Psoas muscle (tissue), 8 donors: Measurements from ENCODE around the gene NLRX1. TPM values are rescaled to one million over a fixed set of nuclear protein-coding genes. Genes with fewer than 3 reads are reported as not detected.
A peak's percentile ranks its signal among the peaks of the same experiment; 100 is the strongest.

ENCODE experiments used
- ATAC-seq, 4 donors: fragments of 200-7000 bp; cut with Tn5 transposase; one replicate each; pipeline ENCODE4 v1.9.1; 2020; ENCODE audit warnings: moderate library complexity in 3 of 4, mild to moderate bottlenecking in 2 of 4
- DNase-seq, 2 donors: peaks; one replicate each; pipeline ENCODE4 v3.0.0-alpha.2; 2020
- H3K27ac ChIP-seq: fragments of 200-600 bp; one replicate; pipeline ENCODE4 v1.8.0; 2022
- H3K27me3 ChIP-seq, 3 donors: fragments of 200-600 bp in 1 of 3; one replicate each; pipeline versions ENCODE4 v1.6.1 to v1.8.0; 2013 to 2022; ENCODE audit warnings: low read length in 2 of 3, mild to moderate bottlenecking in 2 of 3, moderate library complexity in 1 of 3; ENCODE audit not compliant: insufficient read depth in 3 of 3
- H3K36me3 ChIP-seq, 2 donors: fragments of 200-600 bp in 1 of 2; one replicate each; pipeline versions ENCODE4 v1.6.1 to v1.8.0; 2013 to 2022; ENCODE audit warnings: low read depth in 1 of 2, mild to moderate bottlenecking in 1 of 2, moderate library complexity in 1 of 2; ENCODE audit not compliant: insufficient read depth in 1 of 2
- H3K4me1 ChIP-seq: fragments of 200-600 bp; one replicate; pipeline ENCODE4 v1.8.0; 2022
- H3K4me3 ChIP-seq: fragments of 200-600 bp; one replicate; pipeline ENCODE4 v1.8.0; 2022; ENCODE audit warnings: mild to moderate bottlenecking
- H3K9me3 ChIP-seq: fragments of 200-600 bp; one replicate; pipeline ENCODE4 v1.8.0; 2022
- CTCF ChIP-seq: fragments of 200-600 bp; IDR thresholded peaks from one replicate; pipeline ENCODE4 v1.8.0; 2022; ENCODE audit warnings: antibody characterized with exemption
- WGBS, 3 donors: extraction: QIAGEN DNeasy Blood & Tissue Kit; methylation state at CpG; one replicate each; pipeline versions ENCODE4 v1.1.6 to v1.1.7; 2013; 5-methylcytosine and 5-hydroxymethylcytosine counted together
- intact Hi-C, 2 donors: fragments of 100-400 bp; cut with DNase I; formaldehyde crosslinking; loops; one replicate each; pipeline versions ENCODE4 v1.11.0 to v1.14.2; 2022
- polyA plus RNA-seq, 3 donors: library from polyadenylated mRNA; stranded (reverse); fragments of 200-250 nt; gene quantifications; one replicate each; pipeline ENCODE4 v1.2.3, GENCODE V29; 2013
- total RNA-seq, 4 donors: library from RNA; stranded (reverse); fragmentation: NEBNext Ultra II Directional in 2 of 4; extraction: Animal tissue kit (Norgen Biotek cat#: 25700) in 2 of 4; gene quantifications; one replicate each; pipeline versions ENCODE4 v1.2.1 to v1.2.4, GENCODE V29; 2021 to 2023
- donor health status: healthy with polysubstance abuse.
- donor health status: DM: no; HTN: no; CAD: no; lungs with moderate emphysema.
- donor health status: Bipolar disorder and iron deficiency.
- donor health status: healthy.
- donor health status: DM: yes; HTN: yes; CAD: no.
- donor health status: DM: no; HTN: no; CAD: no.
- donor health status: DM: no; HTN: no; CAD: no.
- donor health status: DM: yes; HTN: yes; CAD: no.

NLRX1 gene
- total and polyA plus RNA-seq, 7 donors: 8.8 to 28.7 (median 18.1) TPM

GRCh38 chr11:119153049-119153818, 15.3 kb upstream of the NLRX1 start:
- WGBS, 3 donors: 78 to 80% (median 79%) methylated on average over 9 of the region's 9 CpGs
- intact Hi-C loops: no loop called here
- Histone ChIP-seq H3K9me3 (no peaks in the 10 kb centered on the region), H3K27ac (no peak overlapping the region), H3K36me3 (no peaks in the 10 kb centered on the region), H3K27me3 (peaks cover 0 to 10% (median 0%) of the 10 kb centered on the region in 3 donors), H3K4me3 (no peak overlapping the region), H3K4me1 (peaks cover 9% of the 10 kb centered on the region)
- no peak for TF ChIP-seq CTCF
- no peak for ATAC-seq
- DNase-seq: no peak

GRCh38 chr11:119154178-119154577, 14.3 kb upstream of the NLRX1 start:
- DNase-seq (no peak), ATAC-seq (no peak)
- no peak for TF ChIP-seq CTCF
- WGBS, 3 donors: 85 to 94% (median 89%) methylated on average over 6 of the region's 6 CpGs
- peaks cover 0 to 10% (median 0%) of the 10 kb centered on the region in 3 donors for H3K27me3 ChIP-seq
- no peak overlapping the region for H3K4me3 ChIP-seq
- peaks cover 5% of the 10 kb centered on the region for H3K4me1 ChIP-seq
- intact Hi-C loops: no loop called here
- H3K36me3 ChIP-seq: no peaks in the 10 kb centered on the region
- no peak overlapping the region for H3K27ac ChIP-seq
- H3K9me3 ChIP-seq: no peaks in the 10 kb centered on the region

GRCh38 chr11:119155733-119156492, 12.6 kb upstream of the NLRX1 start:
- peak in 2 of 4 donors; percentile 50 to 59 for ATAC-seq
- no peaks in the 10 kb centered on the region for H3K4me1 ChIP-seq
- no peak for TF ChIP-seq CTCF
- H3K27me3 ChIP-seq: no peaks in the 10 kb centered on the region
- intact Hi-C loops: no loop called here
- WGBS, 3 donors: 37 to 45% (median 38%) methylated on average over 8 of the region's 8 CpGs
- no peaks in the 10 kb centered on the region for H3K36me3 ChIP-seq
- H3K4me3 ChIP-seq: no peak overlapping the region
- H3K9me3 ChIP-seq: no peaks in the 10 kb centered on the region
- H3K27ac ChIP-seq: no peak overlapping the region
- no peak for DNase-seq

GRCh38 chr11:119156496-119156895, 12.0 kb upstream of the NLRX1 start:
- ATAC-seq: no peak
- no peak for TF ChIP-seq CTCF
- Histone ChIP-seq H3K36me3 (no peaks in the 10 kb centered on the region), H3K4me1 (no peaks in the 10 kb centered on the region), H3K9me3 (no peaks in the 10 kb centered on the region), H3K4me3 (no peak overlapping the region), H3K27ac (no peak overlapping the region), H3K27me3 (no peaks in the 10 kb centered on the region)
- DNase-seq: no peak
- 86 to 91% (median 87%) methylated on average over 10 of the region's 10 CpGs for WGBS, 3 donors
- intact Hi-C loops: no loop called here
